HG03060 (cell line): ENCODE data around the gene PPA1.
"Not testable (repeated sequence)": the region's sequence is repeated elsewhere in the genome, so short reads cannot be mapped to it uniquely, and the experiment has no call there.

Experiments used
- ATAC-seq: cut with Tn5 transposase; IDR thresholded peaks from one replicate; pipeline ENCODE4 v1.9.1; 2021; ENCODE audit warnings: low read depth, moderate number of reproducible peaks; ENCODE audit not compliant: unreplicated experiment

PPA1 gene

DNA sequence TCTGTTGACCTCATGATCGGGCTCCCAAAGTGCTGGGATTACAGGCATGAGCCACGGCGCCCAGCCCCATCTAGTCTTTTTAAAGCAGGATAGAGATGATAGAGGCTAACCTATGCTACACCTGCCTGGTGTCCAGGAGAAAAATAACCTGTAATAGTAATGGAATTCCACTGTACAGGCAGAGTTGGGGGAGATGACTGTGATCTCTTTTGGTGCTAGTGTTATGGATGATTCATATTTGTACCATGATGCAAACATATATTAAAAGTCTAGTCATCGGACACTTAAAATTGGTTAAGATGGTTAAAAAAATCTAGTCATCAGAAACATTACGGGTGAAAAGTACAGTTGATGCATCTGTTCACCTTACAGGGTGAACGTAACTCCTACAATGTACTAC is 56.8 kb downstream of the PPA1 start:
- ATAC-seq = no peak

- ATAC-seq = no peak
Observed at GRCh38 chr10:70175516-70175915, 57.7 kb downstream of the PPA1 start.

GRCh38 chr10:70174058-70174741 is 59.0 kb downstream of the PPA1 start:
- ATAC-seq = no peak

DNA sequence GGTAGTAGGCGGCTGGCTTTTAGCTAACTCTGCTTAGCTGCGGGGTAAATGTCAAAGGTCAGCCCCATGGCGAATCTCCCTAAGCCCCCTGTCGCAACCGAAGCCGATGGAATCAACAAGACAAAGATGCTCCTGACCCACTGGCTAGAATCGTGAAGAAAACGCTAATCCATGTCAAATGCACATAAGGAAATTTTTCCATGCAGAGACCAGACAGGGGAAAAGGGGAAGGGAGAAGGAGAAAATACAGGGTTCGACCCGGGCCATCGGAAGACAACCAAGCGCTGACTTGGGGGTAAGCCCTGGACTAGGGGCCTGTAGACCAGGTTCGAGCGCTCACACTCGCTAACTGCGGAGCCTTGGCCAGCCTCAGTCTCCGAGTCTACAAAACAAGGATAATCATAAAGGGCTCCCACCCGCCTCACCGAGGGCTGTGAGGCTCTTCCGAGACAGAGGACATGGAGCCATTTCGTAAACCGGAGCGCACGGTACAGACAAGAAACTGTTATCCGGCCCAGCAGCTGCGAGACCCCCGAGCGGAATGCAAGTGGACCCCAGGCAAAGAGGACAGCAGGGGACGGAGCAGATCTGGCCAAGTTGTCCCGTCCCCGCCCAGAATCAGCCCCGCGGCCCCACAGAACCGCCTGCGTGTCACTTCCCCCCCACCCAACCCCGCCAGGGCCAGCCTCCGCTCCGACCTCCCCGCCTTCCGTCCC is 63.4 kb downstream of the PPA1 start:
- no peak for ATAC-seq

- no peak for ATAC-seq
Observed at GRCh38 chr10:70169011-70169410, 64.2 kb downstream of the PPA1 start.

GRCh38 chr10:70167246-70167645 is 66.0 kb downstream of the PPA1 start:
- no peak for ATAC-seq

DNA sequence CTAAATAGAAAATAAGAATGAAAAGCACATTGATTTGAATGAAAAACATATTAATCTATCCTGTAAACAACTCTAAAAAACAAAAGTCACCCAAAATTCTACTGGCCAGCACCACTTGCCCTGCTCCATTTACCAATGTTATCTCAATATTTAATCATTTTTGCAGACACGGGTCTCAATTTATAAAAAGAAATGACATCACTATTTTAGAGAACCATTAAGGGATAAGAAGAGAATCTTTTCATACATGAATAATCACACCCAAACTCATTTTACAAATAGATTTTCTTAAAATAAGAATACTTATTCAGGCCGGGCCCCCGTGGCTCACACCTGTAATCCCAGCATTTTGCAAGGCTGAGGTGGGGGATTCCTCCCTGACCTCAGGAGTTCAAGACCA is 66.8 kb downstream of the PPA1 start:
- ATAC-seq = no peak

DNA sequence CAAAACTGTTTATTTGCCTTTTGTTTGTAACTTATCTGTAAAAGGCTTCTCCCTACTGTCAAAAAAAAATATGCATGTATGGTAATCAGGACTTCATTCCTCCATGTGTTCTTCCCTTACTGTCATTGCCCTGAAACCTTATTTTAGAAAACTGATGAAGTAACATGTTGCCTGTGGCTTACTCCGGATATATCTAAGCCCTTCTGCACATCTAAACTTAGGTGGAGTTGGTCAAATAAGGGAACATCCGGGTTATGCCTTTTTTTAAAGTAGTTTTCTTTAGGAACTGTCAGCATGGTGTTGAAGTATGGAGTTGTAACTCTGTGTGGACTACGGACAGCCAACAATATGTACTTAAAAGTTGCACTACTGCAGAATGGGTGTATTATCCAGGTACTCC is 69.1 kb downstream of the PPA1 start:
- no peak for ATAC-seq

DNA sequence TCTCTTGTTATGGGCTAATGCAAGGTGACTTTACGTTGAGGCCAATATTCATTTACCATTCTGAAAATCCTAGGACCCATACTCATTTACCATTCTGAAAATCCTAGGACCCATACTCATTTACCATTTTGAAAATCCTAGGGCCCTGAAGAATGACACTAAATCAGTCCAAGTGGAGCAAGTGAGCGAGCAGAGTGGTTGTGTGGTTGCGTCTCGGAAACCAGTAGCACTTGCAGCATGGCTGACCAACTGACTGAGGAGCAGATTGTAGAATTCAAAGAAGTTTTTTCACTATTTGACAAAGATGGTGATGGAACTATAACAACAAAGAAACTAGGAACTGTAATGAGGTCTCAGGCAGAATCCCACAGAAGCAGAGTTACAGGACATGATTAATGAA is 69.8 kb downstream of the PPA1 start:
- ATAC-seq = no peak

- ATAC-seq = no peak
Observed at GRCh38 chr10:70162892-70163201, 70.4 kb downstream of the PPA1 start.

DNA sequence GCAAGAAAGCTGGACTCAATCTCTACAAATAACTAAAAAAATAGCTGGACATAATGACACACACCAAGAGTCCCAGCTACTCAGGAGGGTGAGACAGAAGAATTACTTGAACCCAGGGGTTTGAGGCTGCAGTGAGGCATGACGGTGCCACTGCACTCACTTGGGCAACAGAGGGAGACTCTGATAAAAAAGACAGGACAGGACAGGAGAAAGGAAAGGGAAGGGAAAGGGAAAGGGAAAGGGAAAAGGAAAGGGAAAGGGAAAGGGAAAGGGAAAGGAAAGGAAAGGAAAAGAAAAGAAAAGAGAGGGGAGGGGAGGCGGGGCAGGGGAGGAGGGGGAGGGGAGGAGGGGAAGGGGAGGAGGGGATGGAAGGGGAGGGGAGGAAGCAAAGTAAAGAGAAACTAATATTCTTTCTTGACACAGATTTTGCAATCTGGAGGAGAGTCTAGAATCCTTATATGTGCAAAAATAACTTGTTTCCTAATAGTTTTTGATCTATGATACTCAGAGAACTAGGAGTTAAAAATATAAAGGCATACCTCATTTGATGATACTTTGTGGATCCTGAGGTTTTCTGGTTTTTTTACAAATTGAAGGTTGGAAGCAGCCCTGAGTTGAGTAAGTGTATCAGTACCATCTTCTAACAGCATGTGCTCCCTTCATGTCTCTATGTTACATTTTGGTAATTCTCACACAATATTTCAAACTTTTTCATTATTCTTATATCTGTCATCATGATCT is 70.9 kb downstream of the PPA1 start:
- no peak for ATAC-seq

- ATAC-seq = no peak
Observed at GRCh38 chr10:70160798-70161197, 72.4 kb downstream of the PPA1 start.

DNA sequence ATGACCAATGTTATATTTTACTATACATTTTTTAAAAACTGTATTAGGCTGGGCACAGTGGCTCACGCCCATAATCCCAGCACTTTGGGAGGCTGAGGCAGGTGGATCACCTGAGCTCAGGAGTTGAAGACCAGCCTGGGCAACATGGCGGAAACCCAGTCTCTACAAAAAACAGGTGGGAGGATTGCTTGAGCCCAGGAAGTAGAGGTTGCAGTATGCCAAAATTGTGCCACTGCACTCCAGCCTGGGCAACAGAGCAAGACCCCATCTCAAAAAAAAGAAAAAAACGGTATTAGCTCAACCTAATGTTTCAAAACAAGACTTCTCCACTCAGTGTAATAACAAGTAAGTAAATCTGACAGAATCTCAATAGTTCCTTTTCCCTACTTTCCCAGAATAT is 73.9 kb downstream of the PPA1 start:
- ATAC-seq = not testable (repeated sequence)

DNA sequence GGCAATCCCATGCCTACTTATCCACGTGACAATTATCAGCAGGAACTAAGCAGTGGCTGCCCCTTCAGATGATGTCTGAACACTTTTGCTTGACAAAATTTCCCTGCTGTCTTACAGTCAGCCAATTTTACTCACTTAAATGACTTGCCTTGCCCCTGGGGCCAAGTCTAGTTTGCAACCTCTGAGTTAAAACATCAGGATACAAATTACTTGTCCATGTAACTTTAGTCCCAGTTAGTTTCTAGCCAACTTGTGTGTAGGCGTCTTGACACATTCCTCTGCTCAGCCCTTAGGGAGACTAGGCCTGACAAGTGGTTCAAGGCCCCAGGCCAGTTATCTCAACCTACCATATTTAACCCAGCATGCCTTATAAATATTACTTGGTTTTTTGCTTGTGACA is 75.1 kb downstream of the PPA1 start:
- no peak for ATAC-seq

DNA sequence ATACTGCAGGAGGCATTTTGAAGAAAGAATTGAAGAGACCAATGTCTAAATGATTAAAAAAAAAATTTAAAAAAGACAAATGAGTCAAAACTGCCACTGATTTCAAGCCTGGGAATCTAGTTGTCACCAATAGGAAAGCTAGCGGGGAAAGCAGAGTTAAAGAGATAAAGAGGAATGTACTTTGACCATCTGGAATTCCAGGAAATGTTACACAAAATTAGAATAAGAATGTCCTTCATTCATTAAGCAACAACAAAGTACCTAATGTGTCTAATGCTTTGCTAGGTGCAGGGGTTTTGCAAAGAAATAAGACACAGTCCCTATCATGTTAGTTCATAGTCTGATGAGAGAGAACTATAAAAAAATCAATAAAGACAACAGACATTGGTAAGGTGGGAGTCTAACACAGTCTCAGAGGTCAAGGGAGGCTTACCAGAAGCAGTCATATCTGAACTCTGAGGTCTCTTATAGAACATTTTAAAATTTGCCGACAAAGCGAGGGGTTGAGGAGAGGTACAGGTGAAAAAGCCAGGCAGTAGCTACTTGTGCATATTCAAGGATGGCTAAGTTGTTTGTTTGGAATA is 77.9 kb downstream of the PPA1 start:
- no peak for ATAC-seq
